ENCODE data around the gene LMNA.

DNA sequence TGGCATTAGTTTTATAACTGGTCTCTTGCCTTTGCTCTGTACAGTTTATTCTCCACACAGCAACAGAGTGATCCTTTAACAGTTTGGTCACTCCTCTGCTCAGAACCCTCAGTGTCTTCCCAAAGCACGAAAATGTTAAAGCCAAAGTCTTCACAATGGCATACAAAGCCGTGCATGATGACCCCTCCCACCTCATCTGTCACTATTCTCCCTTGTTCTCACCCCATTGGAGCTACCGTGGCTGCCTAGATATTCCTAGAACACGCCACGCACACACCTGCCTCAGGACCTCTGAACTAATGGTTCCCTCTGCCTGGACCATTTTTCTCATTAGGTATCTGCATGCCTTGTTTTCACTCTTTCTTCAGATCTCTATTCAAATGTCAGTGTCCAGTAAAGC, 30.2 kb downstream of the LMNA start:
- no peak for TF ChIP-seq CTCF (IDR thresholded peaks at IDR 0.05)
- TF ChIP-seq EZH2 (IDR thresholded peaks at IDR 0.05; ENCODE audit: borderline replicate concordance, insufficient read depth, low read depth, low read length, poor library complexity, severe bottlenecking): no peak
